Common myeloid progenitor, CD34-positive (primary cell): ENCODE results near the gene PTPN23.

Experiments
- CTCF ChIA-PET: fragments of 350-600 bp; sonication (Branson Sonifier 250); formaldehyde crosslinking; loops from one replicate; lab custom pipeline; 2021; ENCODE audit warnings: antibody characterized with exemption; lab: Charles Lee
- POLR2A ChIA-PET: fragments of 350-600 bp; sonication (Branson Sonifier 250); formaldehyde crosslinking; loops from one replicate; lab custom pipeline; 2021; ENCODE audit warnings: antibody characterized with exemption; lab: Charles Lee
- DNase-seq, 3 donors: peaks; one replicate each; pipeline versions ENCODE4 v3.0.0 to v3.0.0-alpha.2; 2013
- H3K27ac ChIP-seq, 2 experiments: 1 replicate in 1 of 2; 2 replicates in 1 of 2; pipeline ENCODE4 v1.7.0; 2013; ENCODE audit warnings: inconsistent platforms in 2 of 2, low read length in 2 of 2, mild to moderate bottlenecking in 2 of 2, low read depth in 1 of 2, moderate library complexity in 1 of 2; ENCODE audit not compliant: severe bottlenecking in 2 of 2, insufficient read depth in 1 of 2, poor library complexity in 1 of 2
- H3K27me3 ChIP-seq, 5 experiments: replicated peaks in 2 of 5; 1 replicate in 3 of 5; 2 replicates in 2 of 5; pipeline versions ENCODE4 v1.6.1 to v1.7.0; 2013; ENCODE audit warnings: low read length in 4 of 5, mild to moderate bottlenecking in 2 of 5, moderate library complexity in 2 of 5, inconsistent platforms in 1 of 5; ENCODE audit not compliant: insufficient read depth in 5 of 5, control insufficient read depth in 4 of 5
- H3K36me3 ChIP-seq, 4 experiments: 1 replicate in 2 of 4; 2 replicates in 2 of 4; pipeline versions ENCODE4 v1.6.1 to v1.7.0; 2013; ENCODE audit warnings: low read length in 3 of 4, control low read depth in 1 of 4, mild to moderate bottlenecking in 1 of 4; ENCODE audit not compliant: control insufficient read depth in 4 of 4, insufficient read depth in 4 of 4
- H3K4me1 ChIP-seq, 4 experiments: 1 replicate in 3 of 4; 2 replicates in 1 of 4; pipeline versions ENCODE4 v1.6.1 to v1.7.1; 2013; ENCODE audit warnings: low read length in 3 of 4, mild to moderate bottlenecking in 3 of 4, control low read depth in 1 of 4, inconsistent platforms in 1 of 4, moderate library complexity in 1 of 4; ENCODE audit not compliant: control insufficient read depth in 4 of 4, insufficient read depth in 4 of 4; ENCODE audit errors: control extremely low read depth in 1 of 4
- H3K4me3 ChIP-seq, 7 experiments: 1 replicate in 4 of 7; 2 replicates in 3 of 7; pipeline versions ENCODE4 v1.5.1 to v1.7.0; 2013; ENCODE audit warnings: mild to moderate bottlenecking in 7 of 7, low read length in 6 of 7, moderate library complexity in 6 of 7, inconsistent platforms in 2 of 7, low read depth in 2 of 7, control low read depth in 1 of 7; ENCODE audit not compliant: insufficient read depth in 4 of 7, control insufficient read depth in 1 of 7; ENCODE audit errors: extremely low read depth in 1 of 7
- H3K9me3 ChIP-seq, 5 experiments: 1 replicate in 4 of 5; 2 replicates in 1 of 5; pipeline versions ENCODE4 v1.6.1 to v1.7.1; 2013; ENCODE audit warnings: low read length in 4 of 5, mild to moderate bottlenecking in 2 of 5, inconsistent platforms in 1 of 5, low read depth in 1 of 5, moderate library complexity in 1 of 5; ENCODE audit not compliant: control insufficient read depth in 4 of 5, insufficient read depth in 2 of 5; ENCODE audit errors: control extremely low read depth in 1 of 5
- WGBS: methylation state at CpG from one replicate; pipeline ENCODE4 v1.1.5; 2013; ENCODE audit not compliant: insufficient coverage; 5-methylcytosine and 5-hydroxymethylcytosine counted together

PTPN23 gene

DNA sequence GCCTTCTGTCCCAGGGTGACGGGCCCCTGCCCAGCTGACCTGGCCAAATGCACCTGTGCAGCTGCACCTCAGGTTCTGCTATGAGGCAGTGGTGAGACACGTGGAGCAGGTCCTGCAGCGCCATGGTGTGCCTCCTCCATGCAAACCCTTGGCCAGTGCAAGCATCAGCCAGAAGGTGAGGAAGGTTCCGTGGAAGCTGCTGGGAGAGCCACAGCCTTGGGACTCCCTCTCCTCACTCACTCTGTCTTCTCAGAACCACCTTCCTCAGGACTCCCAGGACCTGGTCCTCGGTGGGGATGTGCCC is 31.6 kb downstream of the PTPN23 start:
- H3K4me3 ChIP-seq = no peak overlapping the region
- ChIA-PET POLR2A (no interaction called here), CTCF (interaction anchor here (2.4 to 2.9 kb wide), 2 partner anchors 9 to 10 kb away, joined by 9 to 11 read pairs; no protein-coding TSS in a partner anchor)
- 98% methylated on average over 5 of the region's 5 CpGs for WGBS
- H3K36me3 ChIP-seq = peaks cover 6 to 93% (median 72%) of the 10 kb centered on the region in 4 experiments
- H3K27ac ChIP-seq = no peak overlapping the region
- no peaks in the 10 kb centered on the region for H3K27me3 ChIP-seq
- H3K4me1 ChIP-seq = no peaks in the 10 kb centered on the region
- DNase-seq = no peak
- no peaks in the 10 kb centered on the region for H3K9me3 ChIP-seq

GRCh38 chr3:47412842-47413520 is 32.2 kb downstream of the PTPN23 start:
- H3K27ac ChIP-seq = peak overlapping the region in 1 of 2 experiments; percentile 12
- peaks cover 6 to 89% (median 69%) of the 10 kb centered on the region in 4 experiments for H3K36me3 ChIP-seq
- DNase-seq = no peak
- no peaks in the 10 kb centered on the region for H3K9me3 ChIP-seq
- 88% methylated on average over 10 of the region's 12 CpGs for WGBS
- no peaks in the 10 kb centered on the region for H3K27me3 ChIP-seq
- no peak overlapping the region for H3K4me3 ChIP-seq
- POLR2A ChIA-PET = no interaction called here
- no peaks in the 10 kb centered on the region for H3K4me1 ChIP-seq
- CTCF ChIA-PET = interaction anchor here (2.4 to 2.9 kb wide), 2 partner anchors 9 to 11 kb away, joined by 9 to 11 read pairs; no protein-coding TSS in a partner anchor

DNA sequence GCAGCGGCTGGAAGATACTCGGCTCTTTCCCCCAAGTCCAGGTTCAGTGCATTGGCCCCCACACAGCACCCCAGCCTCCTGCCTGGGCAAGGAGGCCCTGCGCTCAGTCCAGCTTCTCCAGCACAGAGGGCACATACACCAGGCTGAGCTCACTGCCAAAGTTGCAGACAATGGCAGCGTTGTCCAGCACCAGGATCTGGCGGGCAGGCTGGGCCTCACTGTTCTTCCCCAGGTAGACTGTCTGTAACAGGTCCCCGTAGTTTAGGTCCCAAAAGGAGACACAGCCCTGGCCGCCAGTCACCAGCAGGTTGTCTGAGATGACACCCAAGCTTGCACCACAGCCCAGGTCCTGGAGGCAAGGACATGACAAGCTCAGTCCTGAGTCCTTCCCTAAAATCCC is 32.9 kb downstream of the PTPN23 start:
- H3K4me1 ChIP-seq = no peaks in the 10 kb centered on the region
- H3K27me3 ChIP-seq = no peaks in the 10 kb centered on the region
- ChIA-PET POLR2A (no interaction called here), CTCF (interaction anchor here (1.5 to 2.9 kb wide), 3 partner anchors 8 to 12 kb away, joined by 3 to 11 read pairs (median 9); no protein-coding TSS in a partner anchor)
- no peak overlapping the region for H3K27ac ChIP-seq
- 100% methylated on average over 6 of the region's 7 CpGs for WGBS
- H3K9me3 ChIP-seq = no peaks in the 10 kb centered on the region
- no peak overlapping the region for H3K4me3 ChIP-seq
- no peak for DNase-seq
- peaks cover 8 to 88% (median 65%) of the 10 kb centered on the region in 4 experiments for H3K36me3 ChIP-seq

DNA sequence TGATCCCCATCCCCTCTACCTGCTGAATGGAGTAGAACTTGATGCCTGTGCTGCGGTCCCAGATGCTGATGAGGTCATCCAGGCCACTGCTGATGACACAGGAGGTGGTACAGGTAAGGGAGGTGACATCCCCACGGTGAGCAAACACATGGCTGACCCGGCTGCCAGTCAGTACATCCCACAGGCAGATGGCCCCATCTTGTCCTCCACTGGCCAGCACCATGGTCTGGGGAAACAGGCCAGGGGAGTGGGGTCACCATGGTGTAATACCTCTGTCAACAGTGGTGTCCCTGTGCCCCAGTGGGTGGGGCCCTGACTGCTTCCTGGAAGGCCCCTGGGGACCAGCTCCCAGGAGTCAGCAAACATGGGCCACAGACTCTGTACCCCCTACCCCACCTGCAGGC is 33.3 kb downstream of the PTPN23 start:
- POLR2A ChIA-PET = no interaction called here
- peaks cover 9 to 88% (median 65%) of the 10 kb centered on the region in 4 experiments for H3K36me3 ChIP-seq
- CTCF ChIA-PET = interaction anchor here (1.5 to 2.9 kb wide), 3 partner anchors 8 to 12 kb away, joined by 3 to 11 read pairs (median 9); no protein-coding TSS in a partner anchor
- no peaks in the 10 kb centered on the region for H3K9me3 ChIP-seq
- H3K27ac ChIP-seq = no peak overlapping the region
- no peaks in the 10 kb centered on the region for H3K4me1 ChIP-seq
- no peak overlapping the region for H3K4me3 ChIP-seq
- 93% methylated on average over 2 of the region's 3 CpGs for WGBS
- DNase-seq = no peak
- no peaks in the 10 kb centered on the region for H3K27me3 ChIP-seq

DNA sequence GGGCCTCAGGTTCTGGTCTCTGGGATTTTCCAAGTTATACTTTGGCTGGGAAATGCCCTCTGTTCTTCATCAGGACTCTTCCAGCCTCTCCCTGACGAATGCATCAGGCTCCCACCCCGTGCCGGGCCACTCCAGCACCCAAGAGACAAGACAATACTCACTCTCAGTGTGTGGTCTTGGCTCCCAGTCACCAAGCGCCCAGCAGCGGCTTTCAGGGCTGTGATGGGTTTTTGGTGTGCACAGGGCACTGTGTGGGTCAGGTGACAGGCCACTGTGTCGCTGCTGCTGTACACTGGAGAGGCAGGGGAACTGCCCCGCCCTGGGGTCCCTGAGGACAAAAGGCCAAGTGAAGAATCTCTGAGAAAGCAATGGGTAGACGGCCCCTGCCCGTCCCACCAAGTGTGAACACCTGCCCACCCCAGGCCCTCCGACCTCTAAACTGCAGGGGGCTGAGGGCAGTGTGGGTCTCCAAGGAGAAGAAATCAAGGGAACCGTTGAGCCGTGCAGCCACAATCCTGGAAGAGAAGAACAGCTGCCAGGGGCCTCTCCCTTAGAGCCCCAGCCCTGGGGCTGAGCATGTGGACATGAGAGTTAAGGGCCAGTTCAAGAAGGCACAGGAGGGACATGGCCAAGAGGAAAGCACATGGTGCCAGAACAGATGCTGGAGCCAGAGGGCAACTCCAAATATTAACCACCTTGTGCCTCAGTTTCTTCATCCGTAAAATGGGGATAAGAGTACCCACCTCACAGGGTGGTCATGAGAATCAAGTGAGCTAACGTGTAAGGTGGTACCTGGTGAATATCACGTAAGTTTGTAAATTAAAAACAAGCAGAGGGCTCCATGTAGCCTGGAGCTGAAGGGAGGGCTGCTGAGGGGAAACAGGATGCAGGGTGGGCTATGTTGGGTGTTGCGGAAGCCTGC is 34.1 kb downstream of the PTPN23 start:
- Histone ChIP-seq H3K27ac (peak overlapping the region in 1 of 2 experiments; percentile 31), H3K36me3 (peaks cover 9 to 88% (median 68%) of the 10 kb centered on the region in 4 experiments), H3K4me3 (no peak overlapping the region), H3K9me3 (no peaks in the 10 kb centered on the region), H3K27me3 (no peaks in the 10 kb centered on the region), H3K4me1 (no peaks in the 10 kb centered on the region)
- 97% methylated on average over 13 of the region's 16 CpGs for WGBS
- POLR2A ChIA-PET = no interaction called here
- DNase-seq = no peak
- CTCF ChIA-PET = interaction anchor here (1.5 to 1.9 kb wide), 2 partner anchors 11 to 61 kb away, joined by 3 to 6 read pairs; partner anchors contain the start of gene SCAP

GRCh38 chr3:47416041-47416440 is 35.2 kb downstream of the PTPN23 start:
- DNase-seq = no peak
- WGBS = 100% methylated on average over 9 of the region's 9 CpGs
- no peaks in the 10 kb centered on the region for H3K27me3 ChIP-seq
- POLR2A ChIA-PET = no interaction called here
- CTCF ChIA-PET = interaction anchor here (1.9 kb wide), 1 partner anchor 60 kb away, joined by 6 read pairs; the partner anchor contains the start of gene SCAP
- H3K36me3 ChIP-seq = peaks cover 9 to 90% (median 68%) of the 10 kb centered on the region in 4 experiments
- no peak overlapping the region for H3K4me3 ChIP-seq
- no peaks in the 10 kb centered on the region for H3K4me1 ChIP-seq
- no peaks in the 10 kb centered on the region for H3K9me3 ChIP-seq
- no peak overlapping the region for H3K27ac ChIP-seq
